Hepatocyte (in vitro differentiated cells): ENCODE results near the gene CAPN11.

Experiments used
- EZH2 ChIP-seq: fragments of 200-600 bp; sonication (generic); IDR thresholded peaks from 2 replicates; pipeline ENCODE4 v1.6.1; 2016; ENCODE audit warnings: antibody characterized with exemption, mild to moderate bottlenecking, borderline replicate concordance
- TF ChIP-seq, protein P1 (sequence below): fragments of 200-600 bp; sonication (generic); IDR thresholded peaks from 2 replicates; pipeline ENCODE4 v1.5.1; 2016; ENCODE audit warnings: antibody characterized with exemption, mild to moderate bottlenecking; ENCODE audit not compliant: poor library complexity

DNA sequence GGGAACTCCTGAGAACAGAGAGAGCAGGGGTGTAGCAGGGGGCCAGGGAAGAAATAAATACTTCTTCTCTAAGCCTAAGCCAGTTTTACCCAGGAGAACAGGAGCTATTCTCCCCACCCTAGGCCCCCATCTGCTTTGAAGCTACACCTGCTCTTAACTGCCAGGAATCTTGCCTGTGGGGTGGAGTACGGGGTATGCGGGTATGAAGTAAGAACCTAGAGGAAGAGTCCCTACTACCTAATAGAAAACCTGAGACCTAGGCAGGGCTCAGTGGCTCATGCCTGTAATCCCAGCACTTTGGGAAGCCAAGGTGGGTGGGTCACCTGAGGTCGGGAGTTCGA, 66.3 kb downstream of the CAPN11 start:
- TF ChIP-seq, protein P1, sequence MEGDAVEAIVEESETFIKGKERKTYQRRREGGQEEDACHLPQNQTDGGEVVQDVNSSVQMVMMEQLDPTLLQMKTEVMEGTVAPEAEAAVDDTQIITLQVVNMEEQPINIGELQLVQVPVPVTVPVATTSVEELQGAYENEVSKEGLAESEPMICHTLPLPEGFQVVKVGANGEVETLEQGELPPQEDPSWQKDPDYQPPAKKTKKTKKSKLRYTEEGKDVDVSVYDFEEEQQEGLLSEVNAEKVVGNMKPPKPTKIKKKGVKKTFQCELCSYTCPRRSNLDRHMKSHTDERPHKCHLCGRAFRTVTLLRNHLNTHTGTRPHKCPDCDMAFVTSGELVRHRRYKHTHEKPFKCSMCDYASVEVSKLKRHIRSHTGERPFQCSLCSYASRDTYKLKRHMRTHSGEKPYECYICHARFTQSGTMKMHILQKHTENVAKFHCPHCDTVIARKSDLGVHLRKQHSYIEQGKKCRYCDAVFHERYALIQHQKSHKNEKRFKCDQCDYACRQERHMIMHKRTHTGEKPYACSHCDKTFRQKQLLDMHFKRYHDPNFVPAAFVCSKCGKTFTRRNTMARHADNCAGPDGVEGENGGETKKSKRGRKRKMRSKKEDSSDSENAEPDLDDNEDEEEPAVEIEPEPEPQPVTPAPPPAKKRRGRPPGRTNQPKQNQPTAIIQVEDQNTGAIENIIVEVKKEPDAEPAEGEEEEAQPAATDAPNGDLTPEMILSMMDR, result no peak
- no peak for TF ChIP-seq EZH2
